ENCODE measurements around the gene MAEL. TPM values are rescaled to one million over a fixed set of nuclear protein-coding genes. Genes with fewer than 3 reads are reported as not detected.

Gene MAEL
- total and polyA plus RNA-seq, 2 experiments from 2014 or later, result 0.76 to 0.95 TPM

- TF ChIP-seq REST (IDR thresholded peaks at IDR 0.05; ENCODE audit: unreplicated experiment) (no peak), STAT1 (IDR thresholded peaks at IDR 0.05; ENCODE audit: unreplicated experiment) (no peak), EZH2 (IDR thresholded peaks at IDR 0.05; ENCODE audit: low read depth, unreplicated experiment) (no peak), CTCF (conservative IDR thresholded peaks at IDR 0.05; ENCODE audit: low read depth in 2 of 2) (no peak)
Measured at GRCh38 chr1:166948856-166949350, 40.2 kb upstream of the MAEL start (continued).

- Histone ChIP-seq H3K27me3 (ENCODE audit: insufficient read depth) (peaks cover 42% of the 10 kb centered on the region), H3K4me2 (0 out of 2 replicates have a peak overlapping the region, but pooled peaks have one; percentile 7), H3K27ac (ENCODE audit: low read depth) (no peak overlapping the region), H3K4me3 (no peak overlapping the region), H3K36me3 (ENCODE audit: insufficient read depth) (no peaks in the 10 kb centered on the region), H3K4me1 (ENCODE audit: insufficient read depth) (peaks cover 33% of the 10 kb centered on the region), H2AFZ (no peak overlapping the region), H3K9me2 (ENCODE audit: insufficient read depth) (peaks cover 9% of the 10 kb centered on the region), H4K20me1 (replicated peaks; ENCODE audit: insufficient read depth) (no peaks in the 10 kb centered on the region), H3K79me2 (replicated peaks; ENCODE audit: insufficient read depth) (no peaks in the 10 kb centered on the region), H3F3A (replicated peaks; ENCODE audit: low read depth) (no peaks in the 10 kb centered on the region)
- Mint-ChIP-seq H3K27me3 (ENCODE audit: insufficient read depth, low read depth, poor library complexity) (peaks cover 24% of the 10 kb centered on the region), H3K27ac (no peak overlapping the region), H3K4me1 (peaks cover 42% of the 10 kb centered on the region), H3K4me3 (no peak overlapping the region), H3K36me3 (ENCODE audit: low read depth) (no peaks in the 10 kb centered on the region), H3K9me3 (no peaks in the 10 kb centered on the region)
- TF ChIP-seq EZH2phosphoT487 (IDR thresholded peaks at IDR 0.05; ENCODE audit: unreplicated experiment) (no peak), ZNF462 (CRISPR knock-in tag; IDR thresholded peaks at IDR 0.05) (no peak), STAT1 (IDR thresholded peaks at IDR 0.05; ENCODE audit: unreplicated experiment) (no peak)
- ATAC-seq (peak; percentile 68), DNase-seq (ENCODE audit: low spot score) (peak; percentile 78)
Measured at GRCh38 chr1:166950156-166950555, 38.9 kb upstream of the MAEL start.
